PC-9 (cell line): ENCODE data around the gene CCNY.

Experiments
- CTCF ChIP-seq: fragments of 200-600 bp; sonication (generic); conservative IDR thresholded peaks from 2 replicates; pipeline ENCODE4 v1.6.1; 2017; ENCODE audit warnings: mixed run types, antibody characterized with exemption, mild to moderate bottlenecking, moderate library complexity
- EZH2 ChIP-seq: fragments of 200-600 bp; sonication (generic); IDR thresholded peaks from 2 replicates; pipeline ENCODE4 v1.8.0; 2017; ENCODE audit warnings: antibody characterized with exemption, low read depth

- TF ChIP-seq CTCF (no peak), EZH2 (no peak)
Observed at GRCh38 chr10:35447693-35448407, 111.5 kb downstream of the CCNY start.
